ENCODE measurements around the gene RAB3IL1.

DNA sequence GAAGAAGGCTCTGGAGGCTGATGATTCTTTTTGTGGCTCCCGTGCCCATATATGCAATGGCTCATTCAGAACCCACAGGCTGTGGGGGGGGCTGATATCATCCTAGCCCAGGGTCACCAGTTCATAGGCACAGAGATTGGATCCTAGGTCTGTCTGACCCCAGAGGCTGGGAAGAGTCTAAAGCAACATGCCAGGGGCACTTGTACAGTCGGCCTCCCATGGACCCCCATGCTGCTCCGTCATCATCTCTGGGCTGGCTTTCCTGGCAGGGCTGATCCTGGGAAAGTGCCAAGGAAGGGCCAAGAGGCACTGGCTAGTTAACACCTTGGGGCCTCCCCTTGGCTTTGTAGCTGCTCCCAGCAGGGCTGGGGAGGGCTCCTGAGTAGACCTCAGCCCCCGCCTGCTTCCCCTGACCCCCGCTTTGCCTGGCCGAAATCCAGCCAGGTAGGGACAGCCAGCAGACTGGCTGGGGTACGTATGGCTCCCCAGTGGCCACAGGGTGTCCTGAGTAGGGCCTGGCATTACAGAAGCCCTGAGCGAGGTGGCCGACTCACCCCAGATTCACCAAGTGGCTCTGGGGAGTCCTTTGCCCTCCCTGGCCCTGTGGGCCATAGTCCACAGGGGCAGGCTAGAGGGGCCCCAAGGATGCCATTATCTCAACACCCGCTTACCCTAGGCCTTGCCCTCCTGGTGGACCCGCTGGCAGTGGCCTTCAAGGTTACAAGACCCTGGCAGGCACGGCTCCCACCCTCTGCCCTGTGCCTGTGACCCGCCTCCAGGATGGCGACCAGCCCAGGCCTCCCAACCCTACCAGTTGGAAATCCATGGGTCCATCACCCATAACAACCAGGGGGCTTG is 48.6 kb downstream of the RAB3IL1 start:
- TF ChIP-seq POLR2A (IDR thresholded peaks at IDR 0.05): no peak
- TF ChIP-seq, protein P1, sequence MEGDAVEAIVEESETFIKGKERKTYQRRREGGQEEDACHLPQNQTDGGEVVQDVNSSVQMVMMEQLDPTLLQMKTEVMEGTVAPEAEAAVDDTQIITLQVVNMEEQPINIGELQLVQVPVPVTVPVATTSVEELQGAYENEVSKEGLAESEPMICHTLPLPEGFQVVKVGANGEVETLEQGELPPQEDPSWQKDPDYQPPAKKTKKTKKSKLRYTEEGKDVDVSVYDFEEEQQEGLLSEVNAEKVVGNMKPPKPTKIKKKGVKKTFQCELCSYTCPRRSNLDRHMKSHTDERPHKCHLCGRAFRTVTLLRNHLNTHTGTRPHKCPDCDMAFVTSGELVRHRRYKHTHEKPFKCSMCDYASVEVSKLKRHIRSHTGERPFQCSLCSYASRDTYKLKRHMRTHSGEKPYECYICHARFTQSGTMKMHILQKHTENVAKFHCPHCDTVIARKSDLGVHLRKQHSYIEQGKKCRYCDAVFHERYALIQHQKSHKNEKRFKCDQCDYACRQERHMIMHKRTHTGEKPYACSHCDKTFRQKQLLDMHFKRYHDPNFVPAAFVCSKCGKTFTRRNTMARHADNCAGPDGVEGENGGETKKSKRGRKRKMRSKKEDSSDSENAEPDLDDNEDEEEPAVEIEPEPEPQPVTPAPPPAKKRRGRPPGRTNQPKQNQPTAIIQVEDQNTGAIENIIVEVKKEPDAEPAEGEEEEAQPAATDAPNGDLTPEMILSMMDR (IDR thresholded peaks at IDR 0.05): no peak

Measured in breast epithelium (tissue), 3 donors.